Cortex of kidney (tissue), 1 donor: ENCODE data around the gene NOTCH4.

Source experiments
- DNase-seq: peaks from one replicate; lab custom pipeline; 2025; lab: John Stamatoyannopoulos, UW

Gene NOTCH4

GRCh38 chr6:32163559-32164258 lies 60.2 kb downstream of the NOTCH4 start:
- no peak for DNase-seq

DNA sequence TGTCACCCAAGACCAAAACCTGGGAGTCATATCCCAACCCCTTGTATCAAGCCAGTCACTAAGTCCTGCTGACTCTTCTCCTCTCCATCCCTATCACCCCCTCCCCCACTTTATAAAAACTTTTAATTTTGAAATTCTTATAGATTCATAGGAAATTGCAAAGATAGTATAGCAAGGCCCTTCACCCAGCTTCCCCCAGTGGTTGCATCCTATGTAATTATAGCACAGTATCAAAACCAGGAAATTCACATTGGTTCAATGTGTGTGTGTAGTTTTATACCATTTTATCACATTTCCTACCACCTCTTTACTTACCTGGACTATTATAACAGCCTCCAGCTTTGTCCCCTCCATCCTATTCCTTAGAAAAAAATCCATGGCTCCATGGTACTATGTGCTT lies 65.8 kb downstream of the NOTCH4 start:
- DNase-seq = no peak

GRCh38 chr6:32156891-32157290 lies 67.0 kb downstream of the NOTCH4 start:
- no peak for DNase-seq

DNA sequence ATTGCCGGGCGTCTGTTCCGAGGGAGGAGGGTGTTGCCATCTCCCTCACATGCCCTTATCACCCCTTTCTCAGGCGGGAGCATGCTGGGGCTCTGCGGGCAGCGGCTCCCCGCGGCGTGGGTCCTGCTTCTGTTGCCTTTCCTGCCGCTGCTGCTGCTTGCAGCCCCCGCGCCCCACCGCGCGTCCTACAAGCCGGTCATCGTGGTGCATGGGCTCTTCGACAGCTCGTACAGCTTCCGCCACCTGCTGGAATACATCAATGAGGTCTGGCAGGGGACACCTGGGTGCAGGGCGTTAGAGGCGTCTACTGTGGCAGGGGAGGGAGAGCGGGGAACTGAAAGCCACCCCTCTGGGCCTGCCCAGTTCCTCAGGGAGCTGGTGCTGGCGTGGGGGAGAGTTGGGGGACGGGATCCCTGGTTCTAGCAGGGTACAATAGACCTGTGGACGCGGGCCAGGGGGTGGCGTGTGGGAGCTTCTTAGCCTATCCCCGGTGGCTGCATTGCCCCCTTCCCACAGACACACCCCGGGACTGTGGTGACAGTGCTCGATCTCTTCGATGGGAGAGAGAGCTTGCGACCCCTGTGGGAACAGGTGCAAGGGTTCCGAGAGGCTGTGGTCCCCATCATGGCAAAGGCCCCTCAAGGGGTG lies 69.2 kb downstream of the NOTCH4 start:
- no peak for DNase-seq

DNA sequence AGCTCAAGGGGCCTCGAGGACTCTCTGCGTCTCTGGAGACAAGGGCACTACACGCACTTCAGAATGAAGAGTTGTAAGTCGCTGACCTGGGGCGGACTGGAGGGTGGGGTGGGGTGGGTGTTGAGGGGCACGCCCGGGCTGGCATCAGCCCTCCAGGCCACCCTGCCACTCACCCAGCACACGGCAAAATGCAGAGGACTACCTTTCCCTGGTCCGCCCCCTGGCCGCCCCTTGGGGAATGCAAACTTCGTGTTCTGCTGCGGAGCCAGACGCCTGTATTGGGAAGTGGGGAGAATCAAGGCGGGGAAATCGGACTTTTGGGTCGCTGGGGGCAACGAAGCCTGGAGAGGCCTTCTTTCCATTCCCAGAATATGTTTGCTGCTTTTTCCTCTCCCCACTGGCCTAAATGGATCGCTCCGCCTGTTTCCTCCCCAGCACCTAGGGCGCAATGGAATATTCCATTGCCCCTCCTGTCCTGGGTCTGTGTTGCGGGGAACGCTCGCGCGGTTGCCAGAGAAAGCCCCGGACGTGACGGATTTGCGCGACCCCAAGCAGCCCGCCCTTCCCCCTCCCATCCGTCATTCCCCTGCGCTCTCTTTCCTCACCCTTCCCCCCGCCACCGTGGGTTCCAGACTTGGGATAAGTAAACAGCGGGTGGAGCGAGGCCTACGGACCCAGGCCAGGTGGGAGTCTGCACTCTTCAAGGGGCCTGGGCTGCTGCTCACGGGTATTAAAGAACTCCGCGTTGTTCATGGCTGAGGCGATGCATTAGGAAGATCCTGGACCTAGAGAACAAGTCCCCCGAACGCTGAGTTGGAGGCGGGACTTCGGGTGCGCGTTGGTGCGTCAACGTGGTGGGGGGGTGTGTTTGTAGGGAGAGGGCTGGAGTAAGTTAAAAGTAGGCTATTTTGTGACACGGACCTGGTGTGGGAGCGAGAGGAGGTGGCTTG lies 70.0 kb downstream of the NOTCH4 start, which contains the start of gene PPT2:
Gene PPT2 (plus strand): TSS at position 578 of the 950 bp plus-strand sequence. CDS start 454 bp downstream, outside the sequence.
- no peak for DNase-seq

GRCh38 chr6:32152769-32153563 lies 70.9 kb downstream of the NOTCH4 start:
- DNase-seq = no peak

GRCh38 chr6:32151863-32152768 lies 71.8 kb downstream of the NOTCH4 start, which contains the start of gene PRRT1:
Gene PRRT1, minus strand, starts transcription at chr6:32151939. Its CDS starts 112 bp downstream, at chr6:32151827.
- no peak for DNase-seq

- no peak for DNase-seq
Observed at GRCh38 chr6:32151181-32151862, 72.5 kb downstream of the NOTCH4 start.

DNA sequence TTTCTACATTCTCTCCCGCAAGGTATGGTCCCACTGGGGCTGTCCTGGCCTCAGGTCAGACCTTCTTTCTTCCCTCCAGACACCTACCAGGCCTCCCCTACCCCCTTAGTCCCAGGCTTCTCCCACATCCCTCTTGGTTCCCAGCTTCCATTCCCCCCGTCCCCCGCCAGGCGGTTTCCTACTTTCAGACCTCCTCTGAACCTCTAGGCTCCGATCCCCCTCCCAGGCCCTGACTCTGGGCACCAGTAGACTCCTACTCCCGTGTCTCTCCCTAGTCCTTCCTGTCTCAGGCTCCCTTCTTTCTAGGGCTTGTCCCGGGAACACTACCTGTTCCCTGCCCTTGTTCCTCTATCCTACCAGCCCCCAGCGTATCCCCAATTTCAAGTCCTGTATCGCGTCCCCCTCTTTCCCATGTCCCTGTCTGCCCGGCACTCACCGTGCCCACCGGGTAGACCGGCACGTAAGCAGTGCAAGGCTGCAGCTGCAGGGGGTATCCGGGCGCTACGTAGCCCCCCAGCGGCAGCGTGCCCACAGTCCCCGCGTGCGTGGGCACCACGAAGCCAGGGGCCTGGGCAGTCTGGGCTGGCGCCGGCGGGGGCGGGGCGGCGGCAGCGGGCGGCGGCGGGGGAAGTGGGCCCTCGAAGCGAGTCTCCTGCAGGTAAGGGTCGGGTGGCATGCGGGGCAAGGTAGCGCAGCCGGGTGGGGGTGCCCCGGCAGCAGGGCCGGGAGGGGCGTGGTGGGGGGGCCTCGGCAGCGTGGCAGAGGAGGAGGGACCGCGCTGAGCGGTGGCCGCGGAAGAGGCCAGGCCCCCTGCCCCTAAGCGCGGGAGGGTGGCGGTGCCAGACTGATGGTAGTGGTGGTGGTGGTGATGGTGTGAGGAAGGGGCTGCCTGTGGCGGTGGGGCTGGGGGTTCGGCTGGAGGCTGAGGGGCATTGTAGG lies 73.7 kb downstream of the NOTCH4 start:
- DNase-seq = no peak

DNA sequence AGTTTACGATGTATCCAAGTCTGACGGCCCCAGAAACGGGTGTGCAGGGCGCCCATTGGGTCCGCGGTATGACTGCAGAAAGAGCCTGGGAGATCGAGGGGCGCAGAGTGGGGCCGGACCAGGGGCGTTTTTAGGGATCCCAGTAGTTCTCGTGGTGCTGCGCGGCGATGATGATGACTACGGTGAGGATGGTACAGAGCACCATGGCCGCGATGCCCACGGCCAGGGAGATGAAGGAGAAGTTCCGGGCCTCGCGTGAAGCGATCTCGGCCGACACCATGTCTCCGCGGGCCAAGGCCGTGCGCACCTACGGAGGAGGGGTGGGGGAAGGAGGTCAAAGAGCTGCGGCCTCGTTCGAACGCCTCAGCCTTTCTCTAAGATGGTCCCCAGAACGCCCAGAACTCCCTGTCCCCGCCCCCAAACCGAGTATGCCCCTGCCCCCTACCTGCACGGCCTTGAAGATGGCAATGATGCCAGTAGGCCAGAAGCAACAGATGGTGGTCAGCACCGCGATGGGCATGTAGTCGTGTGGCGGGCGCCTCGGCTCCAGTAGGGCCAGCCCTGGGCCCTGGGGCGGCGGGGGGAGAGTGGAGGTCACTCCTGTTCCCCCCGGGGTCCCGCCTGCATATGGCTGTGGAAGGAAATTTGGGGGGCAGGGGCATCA lies 74.6 kb downstream of the NOTCH4 start:
- no peak for DNase-seq

DNA sequence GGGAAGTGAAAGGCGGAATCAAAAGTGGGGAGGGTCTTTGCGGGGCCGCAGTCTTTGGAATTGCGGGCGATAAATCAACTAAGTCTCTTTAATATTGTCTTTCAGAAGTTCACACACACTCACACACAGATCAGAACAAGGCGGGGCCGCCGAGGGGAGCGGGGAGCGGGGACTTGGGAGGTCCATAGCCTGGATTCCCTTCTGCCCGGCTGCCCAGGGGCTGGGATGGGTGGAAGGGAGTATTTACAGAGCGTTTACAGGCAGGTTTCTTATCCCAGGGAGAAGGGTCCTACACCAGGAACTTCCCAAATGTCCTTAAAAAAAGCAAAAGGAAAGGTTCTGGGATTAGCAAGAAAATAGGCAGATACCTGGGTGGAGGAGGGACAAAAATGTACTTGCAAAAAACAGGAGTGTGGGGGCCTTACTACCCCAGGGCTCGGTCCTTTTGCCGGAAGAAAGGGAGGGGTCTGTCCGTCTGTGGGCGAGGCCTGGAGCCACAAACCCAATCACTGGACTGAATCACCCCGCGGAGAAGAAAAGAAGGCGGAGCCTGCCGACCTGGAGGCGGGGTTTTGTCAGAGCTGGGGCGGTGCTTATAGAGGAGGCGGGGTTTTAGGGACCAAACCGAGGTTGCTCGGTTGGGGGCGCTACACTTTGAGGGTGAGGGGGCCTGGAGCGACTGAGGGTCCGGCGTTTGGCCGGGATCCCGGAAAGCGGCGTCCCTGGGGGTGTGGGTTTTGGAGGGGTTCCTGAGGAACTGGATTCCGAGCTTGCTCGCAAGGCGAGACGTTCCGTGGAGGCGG lies 75.4 kb downstream of the NOTCH4 start:
- no peak for DNase-seq

DNA sequence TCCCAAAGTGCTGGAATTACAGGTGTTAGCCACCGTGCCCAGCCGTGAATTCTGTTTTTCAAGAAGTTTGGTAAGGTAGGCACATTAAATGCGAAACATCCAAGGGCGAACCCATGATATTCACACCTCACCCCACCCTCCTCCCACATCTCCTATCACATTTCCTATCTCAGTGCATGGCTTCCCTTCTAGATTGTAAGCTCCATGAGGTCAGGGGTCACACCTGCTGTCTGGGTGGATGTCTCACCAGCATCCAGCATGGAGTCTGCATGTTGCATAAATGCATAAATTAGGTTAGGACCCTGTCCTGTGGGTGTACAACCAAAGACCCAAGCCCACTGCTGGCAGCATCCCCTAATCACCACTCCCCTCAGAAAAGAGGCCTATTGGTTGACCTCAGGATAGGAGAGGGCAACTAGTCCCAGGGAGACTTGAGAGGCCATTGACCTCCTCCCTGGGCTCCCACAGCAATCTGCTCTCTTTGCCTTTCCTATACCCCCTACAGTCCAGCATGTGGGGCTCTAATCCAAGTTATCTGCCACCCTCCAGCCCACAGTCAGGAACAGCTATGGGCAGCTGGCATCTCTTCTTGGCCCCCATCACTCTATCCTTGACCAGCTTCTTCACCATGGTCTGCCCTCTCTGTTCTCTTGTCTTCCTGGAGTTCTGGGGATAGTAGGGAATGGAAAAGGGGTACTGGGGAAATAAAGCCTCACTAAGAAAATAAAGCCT lies 76.3 kb downstream of the NOTCH4 start:
- DNase-seq = no peak

DNA sequence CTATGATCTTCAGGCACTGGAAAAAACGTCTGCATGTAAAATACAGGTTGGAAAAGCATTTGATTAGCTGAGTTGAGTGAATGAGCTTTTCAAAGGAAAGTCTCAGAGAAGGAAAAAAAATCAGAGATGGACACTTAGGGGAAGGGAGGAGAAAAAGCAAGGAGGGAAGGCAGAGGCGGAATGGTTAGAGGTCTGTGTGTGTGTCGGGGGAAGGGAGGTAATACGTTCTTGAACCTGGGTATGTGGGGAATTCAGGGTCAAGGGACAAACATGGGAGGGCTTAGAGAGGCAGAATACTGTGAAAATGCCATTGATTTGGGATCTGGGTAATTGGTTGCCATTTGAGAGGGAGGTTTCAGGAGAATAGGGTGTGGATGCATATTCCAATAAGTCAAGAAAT lies 77.2 kb downstream of the NOTCH4 start:
- DNase-seq = no peak

DNA sequence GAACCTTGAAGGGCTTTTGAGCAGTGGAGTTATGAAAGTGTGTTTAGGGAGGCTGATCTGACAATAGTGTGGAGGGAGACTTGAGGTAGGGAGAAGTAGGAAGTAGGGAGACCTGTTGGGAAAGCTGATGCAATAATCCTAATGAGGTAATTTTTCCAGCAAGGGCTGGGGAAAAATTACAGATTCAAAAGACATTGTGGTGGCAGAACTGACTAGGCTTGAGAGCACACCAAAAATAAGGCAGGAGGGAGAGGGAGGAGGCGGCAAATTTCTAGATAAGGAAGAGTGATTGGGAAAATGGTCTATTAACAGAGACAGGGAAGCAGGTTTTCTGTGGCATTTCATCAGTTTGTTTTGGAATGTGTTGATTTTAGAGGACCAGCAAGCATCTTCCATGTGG lies 77.6 kb downstream of the NOTCH4 start:
- DNase-seq = no peak
